Activated B cell treated with CpG ODN at 0.5 μM for 24 hours (primary cell): ENCODE results near the gene AKR1D1. TPM values are rescaled to one million over a fixed set of nuclear protein-coding genes. Genes with fewer than 3 reads are reported as not detected.
"Not testable (repeated sequence)": the region's sequence is repeated elsewhere in the genome, so short reads cannot be mapped to it uniquely, and the experiment has no call there.

Experiments used
- ATAC-seq: fragments of 200-7000 bp; cut with Tn5 transposase; one replicate; pipeline ENCODE4 v1.10.0; 2021; ENCODE audit warnings: low read depth, mild to moderate bottlenecking, moderate library complexity
- CTCF ChIA-PET: fragments of 350-600 bp; sonication (Branson Sonifier 250); formaldehyde crosslinking; loops from one replicate; lab custom pipeline; 2021; ENCODE audit warnings: antibody characterized with exemption; lab: Charles Lee
- POLR2A ChIA-PET: fragments of 350-600 bp; sonication (Branson Sonifier 250); formaldehyde crosslinking; loops from one replicate; lab custom pipeline; 2021; ENCODE audit warnings: antibody characterized with exemption; lab: Charles Lee
- DNase-seq: peaks from one replicate; pipeline ENCODE4 v3.0.0; 2022
- H3K27ac Mint-ChIP-seq: one replicate; pipeline ENCODE4 v1.8.0; 2020; ENCODE audit warnings: mixed read lengths
- H3K27me3 Mint-ChIP-seq: one replicate; pipeline ENCODE4 v1.8.0; 2021; ENCODE audit warnings: mixed read lengths
- H3K36me3 Mint-ChIP-seq: one replicate; pipeline ENCODE4 v1.8.0; 2021; ENCODE audit warnings: low read depth, mixed read lengths
- H3K4me1 Mint-ChIP-seq: one replicate; pipeline ENCODE4 v1.8.0; 2021; ENCODE audit warnings: mixed read lengths
- H3K4me3 Mint-ChIP-seq: one replicate; pipeline ENCODE4 v1.8.0; 2020; ENCODE audit warnings: mild to moderate bottlenecking, mixed read lengths
- H3K9me3 Mint-ChIP-seq: one replicate; pipeline ENCODE4 v1.8.0; 2020; ENCODE audit warnings: mixed read lengths
- CTCF ChIP-seq: fragments of 200-600 bp; IDR thresholded peaks from one replicate; pipeline ENCODE4 v1.8.0; 2022; ENCODE audit warnings: antibody characterized with exemption, mild to moderate bottlenecking
- intact Hi-C: fragments of 100-400 bp; cut with micrococcal nuclease; formaldehyde crosslinking; loops from one replicate; pipeline ENCODE4 v1.15.1; 2024
- total RNA-seq: library from RNA; stranded (reverse); gene quantifications from 2 replicates; pipeline ENCODE4 v1.2.3, GENCODE V29; 2022

Gene AKR1D1
- total RNA-seq, 1 donor from 2014 or later = not detected

GRCh38 chr7:138032186-138032585 lies 44.1 kb upstream of the AKR1D1 start:
- CTCF ChIA-PET = interaction anchor here (2.1 kb wide), 1 partner anchor 15 kb away, joined by 6 read pairs; no protein-coding TSS in a partner anchor

GRCh38 chr7:138032770-138033169 lies 43.5 kb upstream of the AKR1D1 start:
- Mint-ChIP-seq H3K36me3 (no peaks in the 10 kb centered on the region), H3K27me3 (peaks cover 2% of the 10 kb centered on the region), H3K27ac (no peak overlapping the region), H3K4me3 (no peak overlapping the region), H3K9me3 (peaks cover 5% of the 10 kb centered on the region), H3K4me1 (peaks cover 65% of the 10 kb centered on the region)
- ATAC-seq (no peak), DNase-seq (no peak)
- no peak for TF ChIP-seq CTCF
- intact Hi-C loops = no loop called here
- ChIA-PET POLR2A (interaction anchor here (1.0 kb wide), 1 partner anchor 33 kb away, joined by 3 read pairs; no protein-coding TSS in a partner anchor), CTCF (interaction anchor here (2.1 kb wide), 1 partner anchor 15 kb away, joined by 6 read pairs; no protein-coding TSS in a partner anchor)

More at GRCh38 chr7:138032186-138032585, 44.1 kb upstream of the AKR1D1 start:
- POLR2A ChIA-PET = no interaction called here
- no peak for TF ChIP-seq CTCF
- ATAC-seq (no peak), DNase-seq (no peak)
- Mint-ChIP-seq H3K27ac (peak overlapping the region; percentile 61), H3K36me3 (no peaks in the 10 kb centered on the region), H3K4me1 (peaks cover 71% of the 10 kb centered on the region), H3K9me3 (peaks cover 5% of the 10 kb centered on the region), H3K27me3 (peaks cover 2% of the 10 kb centered on the region), H3K4me3 (no peak overlapping the region)
- intact Hi-C loops = no loop called here

GRCh38 chr7:138033241-138033640 lies 43.0 kb upstream of the AKR1D1 start:
- DNase-seq (no peak), ATAC-seq (no peak)
- Mint-ChIP-seq H3K27me3 (peaks cover 2% of the 10 kb centered on the region), H3K27ac (no peak overlapping the region), H3K9me3 (peaks cover 5% of the 10 kb centered on the region), H3K4me1 (peaks cover 61% of the 10 kb centered on the region), H3K36me3 (no peaks in the 10 kb centered on the region), H3K4me3 (no peak overlapping the region)
- no peak for TF ChIP-seq CTCF
- intact Hi-C loops = no loop called here
- ChIA-PET CTCF (interaction anchor here (2.1 kb wide), 1 partner anchor 16 kb away, joined by 6 read pairs; no protein-coding TSS in a partner anchor), POLR2A (interaction anchor here (1.0 kb wide), 1 partner anchor 33 kb away, joined by 3 read pairs; no protein-coding TSS in a partner anchor)

- Mint-ChIP-seq H3K4me1 (peaks cover 56% of the 10 kb centered on the region), H3K9me3 (peaks cover 5% of the 10 kb centered on the region), H3K27me3 (peaks cover 2% of the 10 kb centered on the region), H3K27ac (no peak overlapping the region), H3K36me3 (no peaks in the 10 kb centered on the region), H3K4me3 (no peak overlapping the region)
- CTCF ChIA-PET = no interaction called here
- DNase-seq (no peak), ATAC-seq (no peak)
- no peak for TF ChIP-seq CTCF
- intact Hi-C loops = no loop called here
- POLR2A ChIA-PET = no interaction called here
Observed at GRCh38 chr7:138036135-138036534, 40.1 kb upstream of the AKR1D1 start.

- POLR2A ChIA-PET = not testable (repeated sequence)
Observed at GRCh38 chr7:138040063-138040462, 36.2 kb upstream of the AKR1D1 start.

More at GRCh38 chr7:138040063-138040462, 36.2 kb upstream of the AKR1D1 start:
- H3K27me3 Mint-ChIP-seq, intact Hi-C loops, DNase-seq, H3K4me3 Mint-ChIP-seq, H3K9me3 Mint-ChIP-seq, H3K36me3 Mint-ChIP-seq, ATAC-seq, CTCF ChIA-PET: not testable (repeated sequence)
- H3K27ac Mint-ChIP-seq = peak overlapping the region; percentile 30
- peaks cover 24% of the 10 kb centered on the region for H3K4me1 Mint-ChIP-seq
